Activated CD4-positive, alpha-beta T cell treated with anti-CD3 and anti-CD28 coated beads, Interleukin-2, amount 10 ng/mL, durations not matched to agents 7 days and 5 days (primary cell): ENCODE data around the gene CCDC57. TPM values are rescaled to one million over a fixed set of nuclear protein-coding genes. Genes with fewer than 3 reads are reported as not detected.
A peak's percentile ranks its signal among the peaks of the same experiment; 100 is the strongest.

ENCODE experiments used
- CTCF ChIA-PET: fragments of 350-600 bp; sonication (Branson Sonifier 250); formaldehyde crosslinking; loops from one replicate; lab custom pipeline; 2021; ENCODE audit warnings: antibody characterized with exemption; lab: Charles Lee
- POLR2A ChIA-PET: fragments of 350-600 bp; sonication (Branson Sonifier 250); formaldehyde crosslinking; loops from one replicate; lab custom pipeline; 2021; ENCODE audit warnings: antibody characterized with exemption; lab: Charles Lee
- DNase-seq: peaks from one replicate; pipeline ENCODE4 v3.0.0-alpha.2; 2020
- H3K27ac Mint-ChIP-seq: one replicate; pipeline ENCODE4 v1.8.0; 2021; ENCODE audit warnings: mild to moderate bottlenecking, moderate library complexity, mixed read lengths
- H3K27me3 Mint-ChIP-seq: one replicate; pipeline ENCODE4 v1.8.0; 2021; ENCODE audit warnings: mixed read lengths
- H3K36me3 Mint-ChIP-seq: one replicate; pipeline ENCODE4 v1.8.0; 2021; ENCODE audit warnings: low read depth, mixed read lengths
- H3K4me1 Mint-ChIP-seq: one replicate; pipeline ENCODE4 v1.8.0; 2021; ENCODE audit warnings: mixed read lengths
- H3K4me3 Mint-ChIP-seq: one replicate; pipeline ENCODE4 v1.8.0; 2021; ENCODE audit warnings: mild to moderate bottlenecking, moderate library complexity, mixed read lengths
- H3K9me3 Mint-ChIP-seq: one replicate; pipeline ENCODE4 v1.8.0; 2021; ENCODE audit warnings: mixed read lengths
- total RNA-seq, 2 experiments: library from RNA; stranded (reverse); gene quantifications; one replicate each; pipeline ENCODE4 v1.2.3, GENCODE V29; 2021

Gene CCDC57
- total RNA-seq, 2 experiments from 2014 or later = 60.5 to 69.7 TPM

DNA sequence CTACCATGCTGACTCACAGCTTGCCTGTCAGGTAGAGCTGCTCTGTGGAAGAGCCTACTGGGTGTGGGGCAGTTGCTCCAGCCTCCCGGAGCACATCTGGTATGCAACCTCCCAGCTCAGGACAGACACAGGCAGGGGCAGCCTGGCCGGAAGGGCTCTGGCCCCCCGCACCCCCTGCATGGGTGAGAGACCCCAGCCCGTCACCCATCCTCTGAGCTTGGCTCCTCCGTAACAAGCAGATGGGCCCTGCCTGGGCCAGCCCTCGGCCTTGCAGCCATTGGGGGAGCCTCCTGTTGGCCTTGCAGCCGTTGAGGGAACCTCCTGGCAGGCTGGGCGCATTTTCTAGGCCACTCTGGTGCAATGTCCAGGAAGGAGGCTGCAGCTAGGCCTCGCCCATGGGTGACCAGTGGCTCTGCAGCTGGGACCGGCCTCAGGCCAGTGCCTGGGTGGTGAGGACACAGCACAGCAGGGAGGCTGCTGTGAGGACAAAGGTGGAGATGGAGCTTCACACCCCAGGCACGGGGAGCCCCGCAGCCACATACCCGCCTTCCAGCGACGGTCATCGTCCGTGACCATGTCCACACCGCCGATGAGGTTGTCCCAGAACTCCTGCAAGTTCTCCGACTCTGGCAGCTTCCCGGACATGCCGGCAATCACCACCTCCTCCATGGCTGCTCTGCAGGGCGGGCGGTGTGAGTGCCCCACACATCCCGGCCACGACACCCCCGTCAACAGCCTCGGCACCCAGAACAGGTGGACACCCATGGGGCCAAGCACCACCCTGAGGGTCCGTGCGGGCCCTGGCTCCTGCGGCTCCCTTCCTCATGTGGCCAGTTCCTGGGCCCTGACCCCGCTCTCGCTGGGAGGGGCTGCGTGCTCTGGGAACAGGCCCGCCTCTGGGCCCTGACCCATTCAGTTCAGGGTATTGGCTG lies 116.6 kb downstream of the CCDC57 start:
- ChIA-PET CTCF (interaction anchor here (1.1 kb wide), 1 partner anchor 58 kb away, joined by 4 read pairs; the partner anchor contains the start of gene DCXR), POLR2A (interaction anchor here (0.6 kb wide), 1 partner anchor 41 kb away, joined by 3 read pairs; no protein-coding TSS in a partner anchor)
- DNase-seq = no peak
- peaks cover 22% of the 10 kb centered on the region for H3K4me1 Mint-ChIP-seq
- H3K9me3 Mint-ChIP-seq = no peaks in the 10 kb centered on the region
- H3K27ac Mint-ChIP-seq = no peak overlapping the region
- peak overlapping the region; percentile 71 for H3K4me3 Mint-ChIP-seq
- no peaks in the 10 kb centered on the region for H3K27me3 Mint-ChIP-seq
- H3K36me3 Mint-ChIP-seq = peaks cover 2% of the 10 kb centered on the region

DNA sequence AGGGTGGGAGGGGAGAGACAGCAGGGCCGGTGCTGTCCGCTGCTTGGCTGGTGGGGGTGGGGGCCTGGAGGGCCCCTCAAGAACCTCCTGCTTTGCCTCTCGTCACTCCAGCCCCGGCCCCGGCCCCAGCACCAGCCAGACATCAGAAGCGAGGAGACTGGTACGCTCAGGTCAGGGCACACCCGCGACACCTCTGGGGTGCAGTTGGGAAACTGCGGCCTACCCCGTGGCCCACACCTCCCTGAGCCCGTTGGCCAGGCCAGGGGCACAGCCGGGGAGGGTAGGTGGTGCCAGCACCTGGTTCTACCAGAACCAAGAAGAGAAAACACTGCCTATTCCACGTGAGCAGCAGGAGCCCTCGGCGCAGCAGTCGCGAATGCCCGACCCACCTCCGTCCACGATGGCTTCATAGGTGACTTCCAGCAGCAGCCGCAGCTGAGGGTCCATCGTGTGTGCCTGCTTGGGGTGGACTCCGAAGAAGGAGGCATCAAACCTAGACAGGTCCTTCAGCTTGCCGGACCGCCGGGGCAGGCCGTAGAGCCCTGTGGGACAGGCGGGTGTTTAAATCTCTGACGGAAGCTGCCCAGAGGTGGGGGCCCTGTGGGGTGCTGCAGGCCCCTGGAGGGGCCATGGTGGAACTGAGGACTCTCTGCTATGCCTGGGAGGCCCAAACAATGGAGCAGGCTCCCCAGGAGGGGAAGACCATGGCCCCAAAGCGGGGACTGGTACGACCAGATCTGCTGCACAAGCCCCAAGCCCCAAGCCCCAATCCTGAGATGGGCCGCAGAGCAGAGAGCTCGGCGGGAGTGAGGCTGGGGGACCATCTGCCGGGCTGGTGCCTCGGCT lies 117.5 kb downstream of the CCDC57 start:
- POLR2A ChIA-PET = interaction anchor here (0.6 kb wide), 1 partner anchor 42 kb away, joined by 3 read pairs; no protein-coding TSS in a partner anchor
- Mint-ChIP-seq H3K4me1 (peaks cover 16% of the 10 kb centered on the region), H3K4me3 (no peak overlapping the region), H3K36me3 (peaks cover 6% of the 10 kb centered on the region), H3K27me3 (no peaks in the 10 kb centered on the region), H3K9me3 (no peaks in the 10 kb centered on the region), H3K27ac (no peak overlapping the region)
- CTCF ChIA-PET = interaction anchor here (1.1 kb wide), 1 partner anchor 58 kb away, joined by 4 read pairs; the partner anchor contains the start of gene DCXR
- DNase-seq = no peak

DNA sequence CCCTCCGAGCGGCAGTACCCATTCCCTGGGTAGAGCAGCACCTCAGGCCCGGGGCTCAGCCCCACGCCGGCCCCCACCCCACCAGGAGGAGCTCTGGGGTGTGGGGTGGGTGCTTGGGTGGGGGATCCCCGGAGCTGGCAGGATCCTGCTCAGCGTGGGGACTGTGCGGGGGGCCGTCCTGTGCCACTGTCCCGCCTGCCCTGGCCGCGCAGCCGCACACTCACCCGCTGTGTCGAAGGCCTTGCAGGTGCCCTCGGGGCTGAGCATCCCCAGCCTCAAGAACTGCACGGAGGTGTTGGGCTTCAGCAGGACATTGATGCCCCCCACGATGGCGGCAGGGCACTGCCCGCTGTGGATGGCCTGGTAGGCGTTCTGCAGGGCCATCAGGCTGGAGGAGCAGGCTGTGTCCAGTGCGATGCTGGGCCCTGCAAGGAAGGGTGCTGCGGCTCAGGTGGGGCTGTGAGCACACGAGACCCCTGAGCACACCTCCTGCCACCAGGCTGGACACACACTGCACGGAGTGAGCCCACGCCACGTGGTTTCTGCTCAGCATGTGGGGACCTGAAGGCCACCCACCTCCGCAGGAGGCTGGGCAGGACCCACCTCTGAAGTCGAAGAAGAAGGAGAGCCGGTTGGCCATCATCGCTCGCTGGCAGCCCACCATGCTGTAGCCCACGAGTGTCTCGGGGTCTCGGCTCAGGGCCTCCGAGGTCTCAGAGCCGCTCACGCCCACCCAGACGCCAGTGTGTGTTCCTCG lies 119.5 kb downstream of the CCDC57 start:
- no peak overlapping the region for H3K4me3 Mint-ChIP-seq
- no peak overlapping the region for H3K27ac Mint-ChIP-seq
- peaks cover 6% of the 10 kb centered on the region for H3K36me3 Mint-ChIP-seq
- peaks cover 8% of the 10 kb centered on the region for H3K4me1 Mint-ChIP-seq
- DNase-seq = no peak
- H3K9me3 Mint-ChIP-seq = no peaks in the 10 kb centered on the region
- POLR2A ChIA-PET = no interaction called here
- CTCF ChIA-PET = interaction anchor here (0.9 kb wide), 1 partner anchor 42 kb away, joined by 3 read pairs; no protein-coding TSS in a partner anchor
- H3K27me3 Mint-ChIP-seq = no peaks in the 10 kb centered on the region

- Mint-ChIP-seq H3K36me3 (peaks cover 6% of the 10 kb centered on the region), H3K27ac (no peak overlapping the region), H3K4me1 (peaks cover 8% of the 10 kb centered on the region), H3K9me3 (no peaks in the 10 kb centered on the region), H3K27me3 (no peaks in the 10 kb centered on the region), H3K4me3 (no peak overlapping the region)
- CTCF ChIA-PET = interaction anchor here (0.9 to 1.5 kb wide), 2 partner anchors 41 to 62 kb away, joined by 3 read pairs; no protein-coding TSS in a partner anchor
- DNase-seq = no peak
- POLR2A ChIA-PET = no interaction called here
Observed at GRCh38 chr17:82092628-82092994, 120.0 kb downstream of the CCDC57 start.

GRCh38 chr17:82092094-82092586 lies 120.5 kb downstream of the CCDC57 start:
- Mint-ChIP-seq H3K27me3 (no peaks in the 10 kb centered on the region), H3K36me3 (peaks cover 6% of the 10 kb centered on the region), H3K4me3 (no peak overlapping the region), H3K4me1 (peaks cover 8% of the 10 kb centered on the region), H3K9me3 (no peaks in the 10 kb centered on the region), H3K27ac (no peak overlapping the region)
- DNase-seq = no peak
- CTCF ChIA-PET = interaction anchor here (0.6 to 1.5 kb wide), 2 partner anchors 62 to 77 kb away, joined by 3 read pairs; no protein-coding TSS in a partner anchor
- POLR2A ChIA-PET = no interaction called here

- no peaks in the 10 kb centered on the region for H3K9me3 Mint-ChIP-seq
- POLR2A ChIA-PET = no interaction called here
- H3K4me3 Mint-ChIP-seq = no peak overlapping the region
- no peaks in the 10 kb centered on the region for H3K27me3 Mint-ChIP-seq
- peaks cover 6% of the 10 kb centered on the region for H3K36me3 Mint-ChIP-seq
- no peak for DNase-seq
- peaks cover 3% of the 10 kb centered on the region for H3K4me1 Mint-ChIP-seq
- CTCF ChIA-PET = interaction anchor here (0.6 to 1.5 kb wide), 2 partner anchors 61 to 77 kb away, joined by 3 read pairs; no protein-coding TSS in a partner anchor
- no peak overlapping the region for H3K27ac Mint-ChIP-seq
Observed at GRCh38 chr17:82091264-82092066, 121.2 kb downstream of the CCDC57 start.

DNA sequence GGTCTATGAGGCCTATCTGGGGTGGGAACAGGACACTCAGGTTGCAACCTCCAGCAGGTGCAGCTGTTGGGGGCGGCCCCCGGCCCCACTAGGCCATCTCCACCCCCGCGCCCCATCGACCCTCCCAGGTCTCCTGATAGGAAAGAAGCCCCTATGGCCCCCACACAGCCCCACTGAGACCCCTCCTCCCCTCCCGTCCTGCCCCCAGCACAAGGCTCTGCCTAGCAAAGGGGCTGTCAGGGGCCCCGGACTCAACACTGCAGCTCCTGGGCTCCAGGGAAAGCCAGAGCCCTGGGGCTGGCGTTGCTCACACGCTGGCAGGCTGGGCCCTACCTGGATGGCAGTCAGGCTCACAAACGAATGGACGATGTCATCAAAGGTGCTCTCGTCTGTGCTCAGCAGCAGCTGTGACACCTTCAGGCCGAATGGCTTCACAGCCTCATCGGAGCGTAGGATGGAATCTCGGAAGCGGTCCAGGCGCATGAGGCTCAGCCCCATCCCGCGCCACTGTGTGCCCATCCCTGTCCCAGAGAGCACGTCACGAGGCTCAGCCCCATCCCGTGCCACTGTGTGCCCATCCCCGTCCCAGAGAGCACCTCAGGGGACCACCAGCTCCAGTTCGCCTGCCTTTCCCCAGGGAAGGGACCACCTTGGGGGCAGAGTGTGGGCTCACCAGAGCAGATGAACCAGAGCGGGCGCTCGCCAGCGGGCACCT lies 121.9 kb downstream of the CCDC57 start:
- Mint-ChIP-seq H3K27me3 (no peaks in the 10 kb centered on the region), H3K9me3 (no peaks in the 10 kb centered on the region), H3K27ac (no peak overlapping the region), H3K4me1 (no peaks in the 10 kb centered on the region), H3K4me3 (no peak overlapping the region), H3K36me3 (peaks cover 6% of the 10 kb centered on the region)
- DNase-seq = no peak
- ChIA-PET POLR2A (no interaction called here), CTCF (interaction anchor here (2.2 kb wide), 1 partner anchor 11 kb away, joined by 5 read pairs; no protein-coding TSS in a partner anchor)

DNA sequence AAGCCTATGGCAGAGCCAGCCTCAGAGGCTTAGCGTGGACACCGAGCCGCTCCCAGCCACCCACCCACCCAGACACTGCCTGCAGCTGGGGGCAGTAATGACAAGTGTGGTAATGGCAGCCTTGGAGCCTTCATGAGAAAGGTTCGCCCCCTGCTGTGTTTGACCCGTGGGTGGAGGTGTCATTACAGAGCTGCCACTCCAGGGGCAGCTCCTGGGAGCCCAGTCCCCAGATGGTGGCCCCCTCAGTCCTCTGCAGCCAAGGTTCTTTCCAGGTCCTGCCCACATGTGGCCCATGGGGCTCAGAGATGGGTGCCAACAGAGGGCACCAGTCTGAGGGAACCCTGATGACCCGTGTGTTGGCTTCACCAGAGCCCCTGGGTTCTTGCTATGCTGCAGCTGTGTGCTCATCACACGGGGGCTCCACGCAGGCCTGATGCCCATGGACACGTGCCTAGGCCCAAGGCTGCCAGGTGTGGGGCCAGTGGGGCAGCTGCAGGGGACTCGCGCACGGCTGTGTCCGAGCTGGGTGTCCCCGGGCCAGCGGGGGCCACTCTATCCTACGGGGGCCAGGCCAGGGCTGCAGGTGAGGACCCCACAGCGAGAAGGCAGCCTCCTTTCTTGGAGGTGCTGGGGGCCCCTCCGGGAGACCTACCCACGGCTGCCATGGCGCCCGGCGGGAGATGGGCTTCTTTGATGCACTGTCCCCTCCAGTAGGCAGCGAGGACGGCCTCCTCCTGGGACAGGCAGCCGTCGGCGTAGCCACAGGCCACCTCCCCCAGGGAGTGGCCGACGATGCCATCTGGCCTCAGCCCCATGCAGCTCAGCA lies 122.7 kb downstream of the CCDC57 start:
- ChIA-PET POLR2A (no interaction called here), CTCF (interaction anchor here (1.5 to 2.2 kb wide), 2 partner anchors 12 to 60 kb away, joined by 5 read pairs; no protein-coding TSS in a partner anchor)
- DNase-seq = no peak
- peaks cover 6% of the 10 kb centered on the region for H3K36me3 Mint-ChIP-seq
- no peaks in the 10 kb centered on the region for H3K9me3 Mint-ChIP-seq
- no peak overlapping the region for H3K27ac Mint-ChIP-seq
- no peak overlapping the region for H3K4me3 Mint-ChIP-seq
- no peaks in the 10 kb centered on the region for H3K27me3 Mint-ChIP-seq
- H3K4me1 Mint-ChIP-seq = no peaks in the 10 kb centered on the region

DNA sequence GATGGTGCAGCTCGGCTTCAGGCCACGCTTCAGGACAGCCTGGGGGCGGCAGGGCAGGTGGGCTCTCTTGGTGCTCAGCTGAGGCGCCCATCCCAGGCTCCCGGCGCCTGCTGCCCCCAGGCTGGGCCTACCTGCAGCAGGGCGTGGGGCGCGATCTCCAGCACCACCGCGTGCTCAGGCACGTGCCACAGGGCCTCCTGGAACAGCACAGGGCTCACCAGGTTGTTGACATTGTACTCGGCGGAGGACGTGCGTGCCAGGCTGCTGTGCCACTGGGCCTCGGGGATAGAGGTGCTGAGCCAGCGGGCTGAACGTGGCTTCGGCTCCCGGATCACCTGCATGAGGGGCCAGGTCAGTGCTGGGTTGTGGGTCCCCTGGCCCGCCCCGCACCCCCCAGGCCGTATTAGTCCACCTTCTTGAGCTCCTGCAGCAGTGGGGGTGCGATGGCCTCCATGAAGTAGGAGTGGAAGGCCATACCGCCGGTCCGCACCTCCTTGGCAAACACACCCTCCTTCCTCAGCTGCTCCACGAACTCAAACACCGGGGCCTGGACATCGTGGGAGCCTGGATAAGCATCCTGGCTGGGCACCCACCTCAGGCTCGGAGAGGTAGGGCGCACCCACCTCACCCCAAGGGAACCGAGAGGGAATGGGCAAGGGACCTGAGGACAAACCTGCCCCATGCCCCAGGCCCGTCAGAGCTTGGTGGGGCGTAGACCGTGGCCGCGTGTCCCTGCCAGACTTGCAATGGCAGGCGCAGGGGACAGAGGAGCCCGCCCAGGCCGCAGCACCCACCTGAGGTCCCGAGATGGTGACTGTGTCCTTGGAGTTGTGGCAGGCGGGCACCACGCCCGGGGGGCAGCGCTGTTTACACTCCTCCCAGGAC lies 123.6 kb downstream of the CCDC57 start:
- no peak overlapping the region for H3K4me3 Mint-ChIP-seq
- H3K36me3 Mint-ChIP-seq = peaks cover 9% of the 10 kb centered on the region
- DNase-seq = no peak
- POLR2A ChIA-PET = no interaction called here
- no peaks in the 10 kb centered on the region for H3K9me3 Mint-ChIP-seq
- no peaks in the 10 kb centered on the region for H3K4me1 Mint-ChIP-seq
- H3K27me3 Mint-ChIP-seq = no peaks in the 10 kb centered on the region
- no peak overlapping the region for H3K27ac Mint-ChIP-seq
- CTCF ChIA-PET = interaction anchor here (1.5 to 2.2 kb wide), 2 partner anchors 13 to 59 kb away, joined by 5 read pairs; no protein-coding TSS in a partner anchor
